Astrocyte of the spinal cord (primary cell): ENCODE results near the gene DZIP1L.

ENCODE experiments used
- DNase-seq: peaks from one replicate; pipeline ENCODE4 v3.0.0; 2011; ENCODE audit warnings: low read depth, low spot score
- H3K4me3 ChIP-seq: 2 replicates; pipeline ENCODE4 v1.5.1; 2011; ENCODE audit warnings: low read depth, mild to moderate bottlenecking, low read length, moderate library complexity
- in situ Hi-C: cut with HindIII; loops from 2 replicates; pipeline ENCODE4 v1.10.0; 2017; ENCODE audit warnings: low sequenced_read_pairs
- TF ChIP-seq, protein P1 (sequence below): IDR thresholded peaks from 2 replicates; pipeline ENCODE4 v1.5.1; 2012; ENCODE audit warnings: low read depth, mild to moderate bottlenecking, low read length, inconsistent platforms

DZIP1L gene

DNA sequence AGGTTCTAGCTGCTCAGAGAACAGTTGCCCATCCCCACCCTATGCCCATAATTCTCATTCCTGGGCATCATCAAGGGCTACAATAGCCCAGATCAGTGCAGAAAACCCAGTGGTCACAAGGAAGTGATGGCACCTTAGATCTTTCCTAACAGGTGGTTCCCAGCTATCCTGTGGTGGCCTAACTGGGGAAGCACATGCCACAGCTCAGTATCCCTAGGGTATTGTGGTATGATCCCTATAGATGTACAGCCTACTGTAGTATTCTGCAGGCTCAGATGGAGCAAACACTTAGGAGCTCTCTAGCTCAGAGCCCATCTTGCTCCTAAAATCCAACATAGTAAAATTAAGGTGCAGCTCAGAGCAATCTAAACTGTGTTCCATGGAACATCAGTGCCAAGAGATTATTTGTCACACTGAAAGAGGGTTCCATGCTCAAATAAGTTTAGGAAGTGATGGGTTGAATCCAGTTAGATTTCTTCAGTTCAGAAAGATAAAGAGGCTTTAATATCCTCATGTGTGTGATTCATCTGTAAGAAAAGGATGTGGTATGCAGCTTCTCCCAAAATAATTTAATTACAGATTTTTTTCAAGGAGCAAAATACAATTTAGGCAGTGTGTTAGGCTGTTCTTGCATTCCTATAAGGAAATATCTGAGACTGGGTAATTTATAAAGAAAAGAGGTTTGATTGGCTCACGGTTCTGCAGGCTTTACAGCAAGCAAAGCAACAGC, 12.4 kb upstream of the DZIP1L start:
- no peak for DNase-seq
- TF ChIP-seq, protein P1, sequence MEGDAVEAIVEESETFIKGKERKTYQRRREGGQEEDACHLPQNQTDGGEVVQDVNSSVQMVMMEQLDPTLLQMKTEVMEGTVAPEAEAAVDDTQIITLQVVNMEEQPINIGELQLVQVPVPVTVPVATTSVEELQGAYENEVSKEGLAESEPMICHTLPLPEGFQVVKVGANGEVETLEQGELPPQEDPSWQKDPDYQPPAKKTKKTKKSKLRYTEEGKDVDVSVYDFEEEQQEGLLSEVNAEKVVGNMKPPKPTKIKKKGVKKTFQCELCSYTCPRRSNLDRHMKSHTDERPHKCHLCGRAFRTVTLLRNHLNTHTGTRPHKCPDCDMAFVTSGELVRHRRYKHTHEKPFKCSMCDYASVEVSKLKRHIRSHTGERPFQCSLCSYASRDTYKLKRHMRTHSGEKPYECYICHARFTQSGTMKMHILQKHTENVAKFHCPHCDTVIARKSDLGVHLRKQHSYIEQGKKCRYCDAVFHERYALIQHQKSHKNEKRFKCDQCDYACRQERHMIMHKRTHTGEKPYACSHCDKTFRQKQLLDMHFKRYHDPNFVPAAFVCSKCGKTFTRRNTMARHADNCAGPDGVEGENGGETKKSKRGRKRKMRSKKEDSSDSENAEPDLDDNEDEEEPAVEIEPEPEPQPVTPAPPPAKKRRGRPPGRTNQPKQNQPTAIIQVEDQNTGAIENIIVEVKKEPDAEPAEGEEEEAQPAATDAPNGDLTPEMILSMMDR: no peak
- H3K4me3 ChIP-seq: no peak overlapping the region
- in situ Hi-C loops: no loop called here

DNA sequence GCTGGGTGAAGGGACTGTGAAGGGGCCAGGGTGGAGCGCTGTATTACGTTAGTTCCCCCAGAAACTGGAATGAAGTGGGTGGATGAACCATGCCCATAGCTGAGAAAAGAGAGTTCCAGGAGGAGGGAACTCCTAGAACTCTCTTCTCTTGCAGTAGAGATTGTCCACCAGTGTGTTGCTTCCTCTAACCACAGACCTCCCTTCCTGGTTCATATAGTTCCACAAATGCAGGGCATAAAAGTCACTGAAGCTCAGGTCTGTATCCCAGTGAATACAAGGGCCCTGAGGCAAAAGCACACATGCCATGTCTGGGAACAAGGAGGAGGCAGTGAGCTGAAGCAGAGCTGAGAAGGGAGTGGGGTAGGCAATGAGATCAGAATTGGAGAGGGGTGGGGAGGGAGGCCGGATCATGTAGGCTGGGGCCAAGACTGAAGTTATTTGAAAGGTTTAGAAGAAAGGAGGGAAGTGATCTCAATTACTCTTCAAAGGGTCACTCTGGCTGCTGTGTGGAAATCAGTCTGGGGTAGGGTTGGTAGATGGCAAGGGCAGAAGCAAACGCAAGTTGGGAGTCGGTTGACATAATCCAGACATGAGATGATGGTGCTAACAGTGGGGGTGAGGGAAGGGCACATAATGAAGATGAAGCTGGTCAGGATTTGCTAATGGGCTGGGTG, 10.3 kb upstream of the DZIP1L start:
- no peak overlapping the region for H3K4me3 ChIP-seq
- TF ChIP-seq, protein P1: no peak
- DNase-seq: peak; percentile 16
- in situ Hi-C loops: no loop called here

DNA sequence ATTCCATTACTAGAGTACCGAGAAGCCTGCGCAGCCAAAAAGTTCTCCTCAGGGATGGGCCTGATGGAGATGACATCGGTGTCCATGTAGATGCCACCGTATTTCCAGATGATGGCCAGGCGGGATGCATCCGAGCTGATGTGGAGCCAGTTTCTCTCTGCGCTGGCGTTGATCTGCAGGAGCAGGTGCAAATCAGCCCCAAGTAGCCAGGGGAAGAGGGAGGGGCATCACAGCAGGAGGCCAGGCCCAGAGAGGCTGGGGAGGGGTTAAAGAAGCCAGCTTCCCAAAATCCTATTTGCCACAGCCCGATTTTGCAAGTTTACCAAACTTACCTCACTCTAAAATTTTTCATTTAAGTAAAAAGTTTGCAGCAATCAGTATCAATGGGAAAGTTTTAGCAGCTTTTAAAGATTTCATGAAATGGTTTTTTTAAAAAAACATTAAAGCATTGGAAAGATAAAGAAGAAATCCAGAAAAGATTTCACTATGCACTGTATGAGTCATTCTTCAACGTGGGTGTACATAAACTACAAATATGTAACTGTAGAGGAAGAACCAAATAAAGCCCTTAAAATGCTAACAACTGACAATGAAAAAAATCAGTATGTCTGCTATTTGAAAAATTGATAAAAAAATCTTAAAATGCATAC, 9.4 kb upstream of the DZIP1L start:
- H3K4me3 ChIP-seq: no peak overlapping the region
- TF ChIP-seq, protein P1: no peak
- in situ Hi-C loops: no loop called here
- DNase-seq: peak; percentile 46

DNA sequence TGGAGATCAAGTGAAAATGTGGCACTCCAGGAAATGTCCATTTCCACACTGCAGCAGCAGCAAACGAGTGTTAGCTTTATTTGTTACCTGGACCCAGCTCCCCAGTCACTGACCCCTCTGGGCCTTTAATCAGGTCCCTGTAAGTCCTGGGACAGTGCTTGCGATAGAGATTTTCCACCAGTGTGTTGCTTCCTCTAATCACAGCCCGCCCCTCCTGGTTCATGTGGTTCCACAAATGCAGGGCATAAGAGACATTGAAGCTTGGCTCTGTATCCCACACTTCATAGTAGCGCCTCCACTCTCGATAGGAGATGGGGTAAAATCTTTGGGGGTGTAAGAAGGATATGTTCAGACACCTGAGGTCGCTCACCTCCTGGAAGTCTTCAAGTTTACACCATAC, 8.8 kb upstream of the DZIP1L start:
- in situ Hi-C loops: no loop called here
- no peak for DNase-seq
- TF ChIP-seq, protein P1: no peak
- H3K4me3 ChIP-seq: no peak overlapping the region

DNA sequence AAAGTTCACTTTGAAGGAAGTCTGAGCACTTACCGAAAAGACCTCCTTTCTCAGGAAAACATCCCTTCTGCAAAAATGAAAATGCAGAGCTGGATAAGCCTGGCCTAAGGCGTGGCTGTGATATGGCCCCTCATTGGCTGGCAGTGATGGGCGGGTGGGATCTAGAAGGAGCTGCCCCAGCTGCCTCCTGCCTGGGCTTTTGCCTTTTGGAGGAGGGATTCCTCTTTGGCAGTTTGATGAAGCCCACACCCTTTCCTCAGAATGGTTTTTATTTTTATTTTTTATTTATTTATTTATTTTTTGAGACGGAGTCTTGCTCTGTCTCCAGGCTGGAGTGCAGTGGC, 4.0 kb upstream of the DZIP1L start:
- no peak for DNase-seq
- TF ChIP-seq, protein P1: no peak
- in situ Hi-C loops: no loop called here

DNA sequence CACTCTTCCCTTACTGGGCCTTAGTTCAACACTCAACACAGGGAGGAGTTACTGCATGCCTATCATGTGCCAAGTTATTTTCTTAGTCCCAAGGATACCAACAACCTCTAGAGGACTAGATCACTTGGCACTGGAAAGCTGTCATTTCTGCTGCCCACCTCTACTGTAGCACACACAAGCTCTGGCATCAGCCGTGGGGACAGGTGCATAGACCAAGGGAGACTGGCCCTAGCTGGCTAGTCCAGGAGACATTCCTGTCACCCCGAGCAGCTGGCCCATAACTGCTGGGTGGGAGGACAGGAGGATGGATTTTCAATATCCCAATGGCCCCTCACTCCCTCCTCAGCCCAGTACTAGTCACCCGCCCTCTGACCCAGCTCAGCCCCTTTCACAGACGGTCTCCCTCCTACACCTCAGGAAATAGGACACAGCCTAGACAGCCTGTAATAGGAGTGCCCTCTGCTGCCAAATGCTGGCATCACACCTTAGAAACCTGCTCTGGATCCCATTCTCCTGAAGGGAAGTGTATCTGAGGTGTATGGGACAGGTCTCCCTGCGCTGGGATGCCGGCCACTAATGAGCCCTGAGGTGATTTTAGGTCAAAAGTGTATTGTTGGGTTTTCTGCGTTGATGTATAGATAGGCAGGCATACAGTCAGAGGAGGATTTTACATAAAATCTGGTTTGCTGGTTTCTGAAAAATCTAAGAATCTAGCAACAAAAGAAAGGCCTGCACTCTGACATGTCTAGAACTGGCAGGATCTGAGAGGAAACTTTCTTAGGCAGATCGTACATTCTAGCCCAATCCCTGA, 3.4 kb upstream of the DZIP1L start:
- DNase-seq: peak; percentile 73
- no peak overlapping the region for H3K4me3 ChIP-seq
- TF ChIP-seq, protein P1: peak; percentile 91
- in situ Hi-C loops: no loop called here

More for the DNA sequence above, 4.0 kb upstream of the DZIP1L start:
- H3K4me3 ChIP-seq: no peak overlapping the region
